Chondrocyte (in vitro differentiated cells): ENCODE data around the gene P2RY2. TPM values are rescaled to one million over a fixed set of nuclear protein-coding genes. Genes with fewer than 3 reads are reported as not detected.

ENCODE experiments used
- DNase-seq: peaks from one replicate; pipeline ENCODE4 v3.0.0; 2021; ENCODE audit warnings: mixed read lengths, low spot score
- H3K27ac Mint-ChIP-seq: one replicate; pipeline ENCODE4 v1.8.0; 2021; ENCODE audit warnings: mild to moderate bottlenecking, moderate library complexity, mixed read lengths; ENCODE audit not compliant: unreplicated experiment
- H3K27me3 Mint-ChIP-seq: 2 replicates; pipeline ENCODE4 v1.8.0; 2021; ENCODE audit warnings: low read depth, mixed read lengths
- H3K36me3 Mint-ChIP-seq: 2 replicates; pipeline ENCODE4 v1.8.0; 2021; ENCODE audit warnings: low read depth, mixed read lengths
- H3K4me1 Mint-ChIP-seq: 2 replicates; pipeline ENCODE4 v1.8.0; 2021; ENCODE audit warnings: low read depth, mild to moderate bottlenecking, mixed read lengths
- H3K4me3 Mint-ChIP-seq: one replicate; pipeline ENCODE4 v1.8.0; 2021; ENCODE audit warnings: mild to moderate bottlenecking, moderate library complexity, mixed read lengths; ENCODE audit not compliant: unreplicated experiment
- H3K9me3 Mint-ChIP-seq: 2 replicates; pipeline ENCODE4 v1.8.0; 2021; ENCODE audit warnings: low read depth, mixed read lengths
- CTCF ChIP-seq: fragments of 200-600 bp; sonication (generic); IDR thresholded peaks from 2 replicates; pipeline ENCODE4 v1.5.0; 2021; ENCODE audit warnings: antibody characterized with exemption, mild to moderate bottlenecking, moderate library complexity
- total RNA-seq: library from RNA; stranded (reverse); gene quantifications from 3 replicates; pipeline ENCODE4 v1.2.1, GENCODE V29; 2021

Gene P2RY2
- total RNA-seq, 1 donor from 2014 or later: 0.32 TPM

GRCh38 chr11:73275381-73275750 is 57.3 kb downstream of the P2RY2 start:
- no peak overlapping the region for H3K27ac Mint-ChIP-seq
- H3K9me3 Mint-ChIP-seq: no peaks in the 10 kb centered on the region
- H3K4me1 Mint-ChIP-seq: peaks cover 8% of the 10 kb centered on the region
- no peaks in the 10 kb centered on the region for H3K27me3 Mint-ChIP-seq
- no peaks in the 10 kb centered on the region for H3K36me3 Mint-ChIP-seq
- TF ChIP-seq CTCF: no peak
- no peak overlapping the region for H3K4me3 Mint-ChIP-seq
- no peak for DNase-seq

GRCh38 chr11:73277467-73277866 is 59.4 kb downstream of the P2RY2 start:
- Mint-ChIP-seq H3K27ac (no peak overlapping the region), H3K9me3 (no peaks in the 10 kb centered on the region), H3K36me3 (no peaks in the 10 kb centered on the region), H3K27me3 (no peaks in the 10 kb centered on the region), H3K4me1 (no peaks in the 10 kb centered on the region), H3K4me3 (no peak overlapping the region)
- TF ChIP-seq CTCF: no peak
- no peak for DNase-seq

- no peaks in the 10 kb centered on the region for H3K9me3 Mint-ChIP-seq
- no peak for DNase-seq
- no peak for TF ChIP-seq CTCF
- H3K4me1 Mint-ChIP-seq: no peaks in the 10 kb centered on the region
- H3K27ac Mint-ChIP-seq: no peak overlapping the region
- no peaks in the 10 kb centered on the region for H3K27me3 Mint-ChIP-seq
- no peak overlapping the region for H3K4me3 Mint-ChIP-seq
- H3K36me3 Mint-ChIP-seq: no peaks in the 10 kb centered on the region
Observed at GRCh38 chr11:73280626-73281025, 62.5 kb downstream of the P2RY2 start.

GRCh38 chr11:73281201-73281741 is 63.2 kb downstream of the P2RY2 start:
- no peak for DNase-seq
- Mint-ChIP-seq H3K4me1 (no peaks in the 10 kb centered on the region), H3K4me3 (no peak overlapping the region), H3K9me3 (no peaks in the 10 kb centered on the region), H3K27ac (no peak overlapping the region), H3K36me3 (no peaks in the 10 kb centered on the region), H3K27me3 (no peaks in the 10 kb centered on the region)
- no peak for TF ChIP-seq CTCF

- H3K27ac Mint-ChIP-seq: no peak overlapping the region
- H3K36me3 Mint-ChIP-seq: no peaks in the 10 kb centered on the region
- no peaks in the 10 kb centered on the region for H3K27me3 Mint-ChIP-seq
- H3K9me3 Mint-ChIP-seq: no peaks in the 10 kb centered on the region
- no peaks in the 10 kb centered on the region for H3K4me1 Mint-ChIP-seq
- no peak for DNase-seq
- no peak for TF ChIP-seq CTCF
- H3K4me3 Mint-ChIP-seq: no peak overlapping the region
Observed at GRCh38 chr11:73281796-73282660, 63.9 kb downstream of the P2RY2 start.
